Measurements from ENCODE around the gene PRDX2.

PRDX2 gene

GRCh38 chr19:12763100-12763499 is 38.5 kb downstream of the PRDX2 start:
- H2BK5ac ChIP-seq (ENCODE audit: low read depth, low read length, poor library complexity, severe bottlenecking): no peak overlapping the region
- no peak overlapping the region for H3K27ac ChIP-seq (ENCODE audit: low read length, poor library complexity, severe bottlenecking)
- no peak overlapping the region for H3K4me2 ChIP-seq (ENCODE audit: low read length, poor library complexity, severe bottlenecking)
- DNase-seq: no peak
- H2BK15ac ChIP-seq (ENCODE audit: low read depth, poor library complexity, severe bottlenecking): no peak overlapping the region
- H3K9ac ChIP-seq (ENCODE audit: low read length): no peak overlapping the region
- H3K4ac ChIP-seq (ENCODE audit: low read depth in 1 of 2, low read length in 2 of 2): no peak overlapping the region
- H4K91ac ChIP-seq (ENCODE audit: low read length): no peak overlapping the region
- no peaks in the 10 kb centered on the region for H3K9me3 ChIP-seq (ENCODE audit: control insufficient read depth, low read length)
- no peak overlapping the region for H4K8ac ChIP-seq (ENCODE audit: low read length)
- no peak overlapping the region for H2BK120ac ChIP-seq (ENCODE audit: low read depth, low read length)
- H2AK5ac ChIP-seq (ENCODE audit: low read length, severe bottlenecking): no peak overlapping the region
- H3K4me1 ChIP-seq (ENCODE audit: control insufficient read depth, insufficient read depth, low read depth, low read length): no peaks in the 10 kb centered on the region
- no peaks in the 10 kb centered on the region for H3K27me3 ChIP-seq (ENCODE audit: control insufficient read depth in 1 of 2, insufficient read depth in 1 of 2, low read length in 2 of 2)
- H3K18ac ChIP-seq (ENCODE audit: low read depth in 1 of 2, low read length in 2 of 2): no peak overlapping the region
- no peak overlapping the region for H3K14ac ChIP-seq (ENCODE audit: low read length in 2 of 2)
- H3K36me3 ChIP-seq (ENCODE audit: control insufficient read depth in 1 of 2, insufficient read depth in 2 of 2, low read depth in 1 of 2, low read length in 2 of 2): peaks cover 33 to 55% of the 10 kb centered on the region in 2 experiments
- H3K79me1 ChIP-seq (replicated peaks; ENCODE audit: low read length, poor library complexity, severe bottlenecking): no peaks in the 10 kb centered on the region
- no peak overlapping the region for H2BK12ac ChIP-seq (ENCODE audit: low read length in 2 of 2)
- 93% methylated on average over 5 of the region's 11 CpGs for WGBS
- no peak overlapping the region for H3K4me3 ChIP-seq (ENCODE audit: insufficient read depth in 1 of 2, low read depth in 1 of 2, low read length in 2 of 2)
- H3K23ac ChIP-seq (ENCODE audit: low read length in 2 of 2): no peak overlapping the region
- H2AFZ ChIP-seq (ENCODE audit: low read depth, low read length): no peak overlapping the region

DNA sequence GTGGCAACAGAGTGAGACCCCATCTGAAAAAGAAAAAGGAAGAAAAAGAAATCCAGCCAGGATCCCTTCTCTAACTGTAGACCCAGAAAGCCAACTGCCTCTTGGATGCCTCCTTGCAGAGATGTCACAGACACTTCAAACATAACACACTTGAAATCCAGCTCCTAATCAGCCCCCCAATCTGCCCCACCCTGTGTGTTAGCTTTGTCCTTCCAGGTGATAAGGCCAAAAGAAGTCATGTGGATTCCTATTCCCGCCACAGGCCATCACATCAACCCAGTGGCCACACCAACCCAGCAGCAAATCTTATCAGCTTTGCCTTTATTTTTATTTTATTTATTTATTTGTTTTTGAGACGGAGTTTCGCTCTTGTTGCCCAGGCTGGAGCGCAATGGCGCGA is 41.9 kb downstream of the PRDX2 start:
- no peak overlapping the region for H3K4me3 ChIP-seq (ENCODE audit: insufficient read depth in 1 of 2, low read depth in 1 of 2, low read length in 2 of 2)
- no peak overlapping the region for H3K14ac ChIP-seq (ENCODE audit: low read length in 2 of 2)
- no peak overlapping the region for H3K4me2 ChIP-seq (ENCODE audit: low read length, poor library complexity, severe bottlenecking)
- H3K4me1 ChIP-seq (ENCODE audit: control insufficient read depth, insufficient read depth, low read depth, low read length): peaks cover 8% of the 10 kb centered on the region
- no CpG with 5 or more reads among the region's 6 CpGs for WGBS
- no peaks in the 10 kb centered on the region for H3K27me3 ChIP-seq (ENCODE audit: control insufficient read depth in 1 of 2, insufficient read depth in 1 of 2, low read length in 2 of 2)
- H2BK120ac ChIP-seq (ENCODE audit: low read depth, low read length): no peak overlapping the region
- H3K36me3 ChIP-seq (ENCODE audit: control insufficient read depth in 1 of 2, insufficient read depth in 2 of 2, low read depth in 1 of 2, low read length in 2 of 2): peaks cover 21 to 27% of the 10 kb centered on the region in 2 experiments
- DNase-seq: no peak
- no peak overlapping the region for H4K8ac ChIP-seq (ENCODE audit: low read length)
- H2BK5ac ChIP-seq (ENCODE audit: low read depth, low read length, poor library complexity, severe bottlenecking): no peak overlapping the region
- H3K27ac ChIP-seq (ENCODE audit: low read length, poor library complexity, severe bottlenecking): no peak overlapping the region
- H3K79me1 ChIP-seq (replicated peaks; ENCODE audit: low read length, poor library complexity, severe bottlenecking): no peaks in the 10 kb centered on the region
- H3K4ac ChIP-seq (ENCODE audit: low read depth in 1 of 2, low read length in 2 of 2): no peak overlapping the region
- H3K23ac ChIP-seq (ENCODE audit: low read length in 2 of 2): no peak overlapping the region
- H3K9ac ChIP-seq (ENCODE audit: low read length): no peak overlapping the region
- no peaks in the 10 kb centered on the region for H3K9me3 ChIP-seq (ENCODE audit: control insufficient read depth, low read length)
- H4K91ac ChIP-seq (ENCODE audit: low read length): no peak overlapping the region
- H2BK12ac ChIP-seq (ENCODE audit: low read length in 2 of 2): no peak overlapping the region
- no peak overlapping the region for H2AK5ac ChIP-seq (ENCODE audit: low read length, severe bottlenecking)
- H3K18ac ChIP-seq (ENCODE audit: low read depth in 1 of 2, low read length in 2 of 2): no peak overlapping the region
- no peak overlapping the region for H2BK15ac ChIP-seq (ENCODE audit: low read depth, poor library complexity, severe bottlenecking)
- no peak overlapping the region for H2AFZ ChIP-seq (ENCODE audit: low read depth, low read length)

- Histone ChIP-seq H4K91ac (ENCODE audit: low read length) (peak overlapping the region; percentile 56), H3K79me1 (replicated peaks; ENCODE audit: low read length, poor library complexity, severe bottlenecking) (no peaks in the 10 kb centered on the region), H4K8ac (ENCODE audit: low read length) (peak overlapping the region; percentile 90), H3K27ac (ENCODE audit: low read length, poor library complexity, severe bottlenecking) (no peak overlapping the region), H2AK5ac (ENCODE audit: low read length, severe bottlenecking) (no peak overlapping the region), H3K4me1 (ENCODE audit: control insufficient read depth, insufficient read depth, low read depth, low read length) (peaks cover 8% of the 10 kb centered on the region), H3K9ac (ENCODE audit: low read length) (peak overlapping the region; percentile 80), H3K14ac (ENCODE audit: low read length in 2 of 2) (no peak overlapping the region), H3K4ac (ENCODE audit: low read depth in 1 of 2, low read length in 2 of 2) (no peak overlapping the region), H3K23ac (ENCODE audit: low read length in 2 of 2) (peak overlapping the region in 1 of 2 experiments; percentile 50), H2BK5ac (ENCODE audit: low read depth, low read length, poor library complexity, severe bottlenecking) (no peak overlapping the region), H3K36me3 (ENCODE audit: control insufficient read depth in 1 of 2, insufficient read depth in 2 of 2, low read depth in 1 of 2, low read length in 2 of 2) (peaks cover 5 to 9% of the 10 kb centered on the region in 2 experiments), H2BK12ac (ENCODE audit: low read length in 2 of 2) (peak overlapping the region in 1 of 2 experiments; percentile 29), H3K27me3 (ENCODE audit: control insufficient read depth in 1 of 2, insufficient read depth in 1 of 2, low read length in 2 of 2) (peaks cover 6 to 9% of the 10 kb centered on the region in 2 experiments), H3K9me3 (ENCODE audit: control insufficient read depth, low read length) (no peaks in the 10 kb centered on the region), H2BK15ac (ENCODE audit: low read depth, poor library complexity, severe bottlenecking) (peak overlapping the region; percentile 6), H2BK120ac (ENCODE audit: low read depth, low read length) (peak overlapping the region; percentile 87), H3K4me2 (ENCODE audit: low read length, poor library complexity, severe bottlenecking) (peak overlapping the region; percentile 22), H3K4me3 (ENCODE audit: insufficient read depth in 1 of 2, low read depth in 1 of 2, low read length in 2 of 2) (peak overlapping the region; percentile 36 to 72), H2AFZ (ENCODE audit: low read depth, low read length) (peak overlapping the region; percentile 80), H3K18ac (ENCODE audit: low read depth in 1 of 2, low read length in 2 of 2) (peak overlapping the region; percentile 40 to 91)
- peak; percentile 77 for DNase-seq
- 15% methylated on average over 60 of the region's 60 CpGs for WGBS
These were observed 43.9 kb downstream of the PRDX2 start for GRCh38 chr19:12757544-12758274.

DNA sequence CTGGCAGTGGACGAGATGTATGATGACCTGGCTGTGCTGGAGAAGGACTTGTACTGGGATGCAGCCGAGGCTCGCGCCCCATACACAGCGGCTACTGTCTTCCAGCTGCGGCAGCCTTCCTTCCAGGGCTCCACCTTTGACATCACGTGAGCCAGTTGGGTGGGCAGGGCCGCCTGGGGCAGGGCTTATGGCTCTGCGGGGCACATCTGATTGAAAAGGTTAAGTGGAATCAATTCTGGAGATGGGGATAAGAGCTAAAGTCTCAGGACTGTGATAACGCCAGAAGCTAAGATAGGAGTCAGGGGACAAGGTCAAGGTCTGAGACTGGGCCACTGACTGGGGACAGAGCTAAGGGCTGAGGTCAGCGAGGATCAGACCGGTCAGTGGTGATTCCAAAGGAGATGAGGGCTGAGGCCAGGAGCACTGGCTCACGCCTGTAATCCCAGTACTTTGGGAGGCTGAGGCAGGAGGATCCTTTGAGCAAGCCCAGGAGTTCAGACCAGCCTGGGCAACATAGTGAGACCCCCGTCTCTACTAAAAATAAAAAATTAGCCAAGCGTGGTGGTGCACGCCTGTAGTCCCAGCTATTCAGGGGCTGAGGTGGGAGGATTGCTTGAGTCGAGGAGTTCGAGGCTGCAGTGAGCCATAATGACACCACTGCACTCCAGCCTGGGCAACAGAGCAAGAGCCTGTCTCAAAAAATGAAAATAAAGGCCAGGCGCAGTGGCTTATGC is 45.3 kb downstream of the PRDX2 start:
- H3K4ac ChIP-seq (ENCODE audit: low read depth in 1 of 2, low read length in 2 of 2): no peak overlapping the region
- no peak overlapping the region for H4K8ac ChIP-seq (ENCODE audit: low read length)
- no peaks in the 10 kb centered on the region for H3K9me3 ChIP-seq (ENCODE audit: control insufficient read depth, low read length)
- H4K91ac ChIP-seq (ENCODE audit: low read length): no peak overlapping the region
- no peak overlapping the region for H2AFZ ChIP-seq (ENCODE audit: low read depth, low read length)
- no peak overlapping the region for H2BK5ac ChIP-seq (ENCODE audit: low read depth, low read length, poor library complexity, severe bottlenecking)
- no peak overlapping the region for H2BK12ac ChIP-seq (ENCODE audit: low read length in 2 of 2)
- WGBS: 92% methylated on average over 19 of the region's 19 CpGs
- no peak overlapping the region for H3K9ac ChIP-seq (ENCODE audit: low read length)
- no peak overlapping the region for H3K4me2 ChIP-seq (ENCODE audit: low read length, poor library complexity, severe bottlenecking)
- peaks cover 10% of the 10 kb centered on the region for H3K4me1 ChIP-seq (ENCODE audit: control insufficient read depth, insufficient read depth, low read depth, low read length)
- no peak for DNase-seq
- no peak overlapping the region for H3K4me3 ChIP-seq (ENCODE audit: insufficient read depth in 1 of 2, low read depth in 1 of 2, low read length in 2 of 2)
- H2BK120ac ChIP-seq (ENCODE audit: low read depth, low read length): no peak overlapping the region
- no peaks in the 10 kb centered on the region for H3K79me1 ChIP-seq (replicated peaks; ENCODE audit: low read length, poor library complexity, severe bottlenecking)
- H2BK15ac ChIP-seq (ENCODE audit: low read depth, poor library complexity, severe bottlenecking): no peak overlapping the region
- peak overlapping the region in 1 of 2 experiments; percentile 29 for H3K23ac ChIP-seq (ENCODE audit: low read length in 2 of 2)
- no peak overlapping the region for H3K14ac ChIP-seq (ENCODE audit: low read length in 2 of 2)
- no peak overlapping the region for H3K27ac ChIP-seq (ENCODE audit: low read length, poor library complexity, severe bottlenecking)
- no peaks in the 10 kb centered on the region for H3K36me3 ChIP-seq (ENCODE audit: control insufficient read depth in 1 of 2, insufficient read depth in 2 of 2, low read depth in 1 of 2, low read length in 2 of 2)
- H2AK5ac ChIP-seq (ENCODE audit: low read length, severe bottlenecking): no peak overlapping the region
- H3K18ac ChIP-seq (ENCODE audit: low read depth in 1 of 2, low read length in 2 of 2): no peak overlapping the region
- peaks cover 18 to 20% of the 10 kb centered on the region in 2 experiments for H3K27me3 ChIP-seq (ENCODE audit: control insufficient read depth in 1 of 2, insufficient read depth in 1 of 2, low read length in 2 of 2)

Data from mesenchymal stem cell (in vitro differentiated cells and primary cell).